PFSK-1 (cell line): ENCODE data around the gene RPL36.

Experiments
- POLR2AphosphoS5 ChIP-seq: IDR thresholded peaks from 2 replicates; pipeline ENCODE4 v1.6.1; 2012; ENCODE audit warnings: low read depth, mild to moderate bottlenecking, control low read depth, low read length, moderate library complexity
- REST ChIP-seq, 2 experiments: IDR thresholded peaks; 2 replicates each; pipeline versions ENCODE4 v1.6.1 to v1.8.0; 2011 to 2012; ENCODE audit warnings: low read depth in 2 of 2, low read length in 2 of 2, control low read depth in 1 of 2, inconsistent platforms in 1 of 2, mild to moderate bottlenecking in 1 of 2, moderate library complexity in 1 of 2; ENCODE audit not compliant: insufficient read depth in 1 of 2
- SIN3A ChIP-seq: IDR thresholded peaks from 2 replicates; pipeline ENCODE4 v1.6.1; 2012; ENCODE audit warnings: mild to moderate bottlenecking, low read length, moderate library complexity, borderline replicate concordance; ENCODE audit not compliant: insufficient read depth
- TAF1 ChIP-seq: IDR thresholded peaks from 2 replicates; pipeline ENCODE4 v1.6.1; 2012; ENCODE audit warnings: low read length, control low read depth, borderline replicate concordance; ENCODE audit not compliant: insufficient read depth

GRCh38 chr19:5690125-5690954, at the start of gene RPL36:
- TF ChIP-seq REST (IDR thresholded peaks at IDR 0.05; ENCODE audit: insufficient read depth in 1 of 2, low read depth in 2 of 2, low read length in 2 of 2) (peak in 1 of 2 experiments; percentile 45; a peak in 1 of 4 replicates), TAF1 (peak; percentile 99), SIN3A (no peak), POLR2AphosphoS5 (peak; percentile 98)
